SK-N-SH (cell line): ENCODE measurements around the gene LPA. TPM values are rescaled to one million over a fixed set of nuclear protein-coding genes. Genes with fewer than 3 reads are reported as not detected.

ENCODE experiments used
- CTCF ChIA-PET: fragments of 300-600, 350-600 bp; formaldehyde crosslinking; extraction: SDS; loops from one replicate; lab custom pipeline; 2021; lab: Yijun Ruan, JAX
- POLR2A ChIA-PET: fragments of 350-600 bp; sonication (Branson Sonifier 250); formaldehyde crosslinking; extraction: SDS; loops from one replicate; lab custom pipeline; 2020; ENCODE audit warnings: antibody characterized with exemption, inconsistent platforms; lab: Yijun Ruan, JAX
- DNase-seq: peaks from one replicate; pipeline ENCODE4 v3.0.0; 2012
- H2AFZ ChIP-seq: fragments of 200-600 bp; sonication (generic); 2 replicates; pipeline ENCODE4 v1.8.1; 2016; ENCODE audit warnings: antibody characterized with exemption, mild to moderate bottlenecking, low read depth
- H3F3A ChIP-seq: fragments of 200-600 bp; sonication (generic); replicated peaks from 2 replicates; pipeline ENCODE3; 2016; ENCODE audit warnings: antibody characterized with exemption, mild to moderate bottlenecking; ENCODE audit not compliant: insufficient read depth
- H3K27ac ChIP-seq, 2 experiments: fragments of 200-500 bp in 1 of 2; fragments of 200-600 bp in 1 of 2; sonication (Bioruptor generic) in 1 of 2; sonication (generic), shearing (Covaris generic) in 1 of 2; 2 replicates each; pipeline versions ENCODE4 v1.5.1 to v1.6.1; 2014 to 2016; ENCODE audit warnings: low read depth in 2 of 2, inconsistent platforms in 1 of 2, low read length in 1 of 2, mild to moderate bottlenecking in 1 of 2, mixed read lengths in 1 of 2
- H3K27me3 ChIP-seq: fragments of 200-600 bp; sonication (generic), shearing (Covaris generic); 2 replicates; pipeline ENCODE4 v1.6.1; 2016; ENCODE audit warnings: mixed run types; ENCODE audit not compliant: insufficient read depth
- H3K36me3 ChIP-seq, 2 experiments: fragments of 200-500 bp in 1 of 2; fragments of 200-600 bp in 1 of 2; sonication (Bioruptor generic) in 1 of 2; sonication (generic) in 1 of 2; replicated peaks in 1 of 2; 2 replicates each; pipeline versions ENCODE3 to v1.5.1; 2014 to 2016; ENCODE audit warnings: low read length in 1 of 2, mild to moderate bottlenecking in 1 of 2; ENCODE audit not compliant: insufficient read depth in 2 of 2, control insufficient read depth in 1 of 2
- H3K4me1 ChIP-seq, 2 experiments: fragments of 200-500 bp in 1 of 2; fragments of 200-600 bp in 1 of 2; sonication (Bioruptor generic) in 1 of 2; sonication (generic), shearing (Covaris generic) in 1 of 2; 2 replicates each; pipeline versions ENCODE4 v1.5.1 to v1.6.1; 2014 to 2016; ENCODE audit warnings: low read depth in 1 of 2, low read length in 1 of 2, mixed run types in 1 of 2; ENCODE audit not compliant: insufficient read depth in 2 of 2, control insufficient read depth in 1 of 2
- H3K4me2 ChIP-seq: fragments of 200-600 bp; sonication (generic), shearing (Covaris generic); 2 replicates; pipeline ENCODE4 v1.6.1; 2017; ENCODE audit warnings: mixed run types
- H3K4me3 ChIP-seq, 2 experiments: fragments of 200-500 bp in 1 of 2; fragments of 200-600 bp in 1 of 2; sonication (Bioruptor generic) in 1 of 2; sonication (generic), shearing (Covaris generic) in 1 of 2; 2 replicates each; pipeline versions ENCODE4 v1.5.1 to v1.8.1; 2014 to 2016; ENCODE audit warnings: low read depth in 2 of 2, inconsistent platforms in 1 of 2, low read length in 1 of 2, mild to moderate bottlenecking in 1 of 2, mixed read lengths in 1 of 2, moderate library complexity in 1 of 2
- H3K79me2 ChIP-seq: fragments of 200-600 bp; sonication (generic); 2 replicates; pipeline ENCODE4 v1.8.1; 2017; ENCODE audit warnings: mild to moderate bottlenecking; ENCODE audit not compliant: insufficient read depth
- H3K9ac ChIP-seq: fragments of 200-600 bp; sonication (generic); 2 replicates; pipeline ENCODE4 v1.6.1; 2017; ENCODE audit warnings: mixed run types
- H3K9me2 ChIP-seq: fragments of 200-600 bp; sonication (generic); 2 replicates; pipeline ENCODE4 v1.6.1; 2017; ENCODE audit warnings: mixed run types
- H3K9me3 ChIP-seq: fragments of 200-600 bp; sonication (generic); 2 replicates; pipeline ENCODE4 v1.6.1; 2017; ENCODE audit warnings: mixed run types, mild to moderate bottlenecking, moderate library complexity
- H4K20me1 ChIP-seq: fragments of 200-600 bp; sonication (generic); 2 replicates; pipeline ENCODE4 v1.6.1; 2017; ENCODE audit warnings: mild to moderate bottlenecking, mixed run types; ENCODE audit not compliant: insufficient read depth
- ELF1 ChIP-seq: IDR thresholded peaks from 2 replicates; pipeline ENCODE4 v1.4.0; 2012
- EP300 ChIP-seq, 2 experiments: IDR thresholded peaks; 2 replicates each; pipeline versions ENCODE4 v1.4.0 to v1.6.1; 2012; ENCODE audit warnings: borderline replicate concordance in 1 of 2, low read depth in 1 of 2, low read length in 1 of 2
- EZH2phosphoT487 ChIP-seq: fragments of 200-600 bp; sonication (generic); IDR thresholded peaks from 2 replicates; pipeline ENCODE4 v1.6.1; 2017; ENCODE audit warnings: low read depth, mixed run types, mild to moderate bottlenecking, antibody characterized with exemption, moderate library complexity, borderline replicate concordance
- FOXJ3 ChIP-seq: sonication (generic); formaldehyde crosslinking; IDR thresholded peaks from 2 replicates; pipeline ENCODE4 v1.5.1; 2020; ENCODE audit warnings: mild to moderate bottlenecking, missing genetic modification reagents
- FOXM1 ChIP-seq: IDR thresholded peaks from 2 replicates; pipeline ENCODE4 v1.4.0; 2012; ENCODE audit warnings: low read depth, mild to moderate bottlenecking
- NFIC ChIP-seq: IDR thresholded peaks from 2 replicates; pipeline ENCODE4 v1.4.0; 2012; ENCODE audit warnings: borderline replicate concordance
- SIN3A ChIP-seq: IDR thresholded peaks from 2 replicates; pipeline ENCODE4 v1.6.1; 2012; ENCODE audit warnings: low read depth, mild to moderate bottlenecking, low read length, moderate library complexity, borderline replicate concordance
- SMC3 ChIP-seq: IDR thresholded peaks from 2 replicates; pipeline ENCODE4 v1.6.1; 2012; ENCODE audit warnings: low read depth, low read length, improper control_type of control experiment
- WGBS: methylation state at CpG from one replicate; pipeline ENCODE4 v1.1.6; 2017; ENCODE audit warnings: low lambda C conversion rate; 5-methylcytosine and 5-hydroxymethylcytosine counted together
- polyA plus RNA-seq, 3 experiments: library from polyadenylated mRNA; depleted of rRNA; stranded (reverse); fragments of >200 nt; gene quantifications; 2 replicates each; pipeline ENCODE4 v1.2.3, GENCODE V29; 2012
- TF ChIP-seq, protein P1 (sequence below): IDR thresholded peaks from 2 replicates; pipeline ENCODE4; 2012
- TF ChIP-seq, protein P2 (sequence below): IDR thresholded peaks from 2 replicates; pipeline ENCODE4 v1.6.1; 2012; ENCODE audit warnings: mild to moderate bottlenecking, low read depth, low read length, moderate library complexity

Gene LPA
- polyA plus RNA-seq, 1 of the 3 experiments (the other 2 are of a cell fraction): not detected

DNA sequence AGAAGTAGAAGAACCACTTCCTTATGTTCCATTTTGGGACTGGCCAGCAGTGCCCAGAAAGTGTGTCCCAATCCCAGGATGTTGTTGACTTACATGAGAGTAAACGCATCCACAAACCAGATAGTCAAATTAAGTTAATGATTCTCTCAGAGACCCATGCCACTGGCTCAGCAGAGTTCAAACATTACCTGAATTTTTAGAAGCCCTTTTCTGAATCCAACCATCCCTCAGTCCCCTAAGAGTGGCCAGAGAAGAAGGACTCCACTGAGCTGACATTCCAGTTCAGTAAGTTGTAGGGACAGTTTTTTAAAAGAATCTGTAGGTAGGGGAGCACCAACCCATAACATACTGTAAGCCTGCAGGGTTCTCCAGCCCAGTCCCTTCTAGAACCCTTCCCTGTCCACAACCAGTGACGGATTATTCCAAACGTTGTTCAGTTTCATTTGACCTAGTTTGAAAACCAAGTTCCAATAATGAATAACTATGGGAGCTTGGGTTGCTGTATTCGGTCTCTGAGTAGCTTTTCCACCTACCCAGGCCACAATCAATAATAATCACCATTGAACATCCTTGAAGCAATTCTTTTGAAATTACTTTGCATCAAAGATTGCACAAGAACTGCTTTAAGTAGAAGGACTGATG, 153.0 kb downstream of the LPA start:
- Histone ChIP-seq H3K27me3 (no peaks in the 10 kb centered on the region), H3K9ac (no peak overlapping the region), H3K4me2 (no peak overlapping the region), H3K9me3 (no peaks in the 10 kb centered on the region), H3K79me2 (no peaks in the 10 kb centered on the region), H3K36me3 (no peaks in the 10 kb centered on the region), H3K9me2 (no peaks in the 10 kb centered on the region), H3F3A (no peaks in the 10 kb centered on the region), H3K4me3 (no peak overlapping the region), H4K20me1 (no peaks in the 10 kb centered on the region), H2AFZ (no peak overlapping the region), H3K4me1 (no peaks in the 10 kb centered on the region), H3K27ac (no peak overlapping the region)
- CTCF ChIA-PET: interaction anchor here (1.1 to 2.0 kb wide), 3 partner anchors 8 to 23 kb away, joined by 4 to 6 read pairs (median 5); no protein-coding TSS in a partner anchor
- no peak for TF ChIP-seq FOXM1
- no peak for TF ChIP-seq NFIC
- TF ChIP-seq ELF1: no peak
- no peak for TF ChIP-seq SMC3
- no peak for TF ChIP-seq EP300 (IDR thresholded peaks at IDR 0.05; ENCODE audit: borderline replicate concordance in 1 of 2, low read depth in 1 of 2, low read length in 1 of 2)
- TF ChIP-seq FOXJ3 (CRISPR knock-in tag): no peak
- TF ChIP-seq EZH2phosphoT487: no peak
- no peak for TF ChIP-seq SIN3A
- TF ChIP-seq, protein P1, sequence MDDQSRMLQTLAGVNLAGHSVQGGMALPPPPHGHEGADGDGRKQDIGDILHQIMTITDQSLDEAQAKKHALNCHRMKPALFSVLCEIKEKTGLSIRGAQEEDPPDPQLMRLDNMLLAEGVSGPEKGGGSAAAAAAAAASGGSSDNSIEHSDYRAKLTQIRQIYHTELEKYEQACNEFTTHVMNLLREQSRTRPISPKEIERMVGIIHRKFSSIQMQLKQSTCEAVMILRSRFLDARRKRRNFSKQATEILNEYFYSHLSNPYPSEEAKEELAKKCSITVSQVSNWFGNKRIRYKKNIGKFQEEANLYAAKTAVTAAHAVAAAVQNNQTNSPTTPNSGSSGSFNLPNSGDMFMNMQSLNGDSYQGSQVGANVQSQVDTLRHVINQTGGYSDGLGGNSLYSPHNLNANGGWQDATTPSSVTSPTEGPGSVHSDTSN: no peak
- TF ChIP-seq, protein P2, sequence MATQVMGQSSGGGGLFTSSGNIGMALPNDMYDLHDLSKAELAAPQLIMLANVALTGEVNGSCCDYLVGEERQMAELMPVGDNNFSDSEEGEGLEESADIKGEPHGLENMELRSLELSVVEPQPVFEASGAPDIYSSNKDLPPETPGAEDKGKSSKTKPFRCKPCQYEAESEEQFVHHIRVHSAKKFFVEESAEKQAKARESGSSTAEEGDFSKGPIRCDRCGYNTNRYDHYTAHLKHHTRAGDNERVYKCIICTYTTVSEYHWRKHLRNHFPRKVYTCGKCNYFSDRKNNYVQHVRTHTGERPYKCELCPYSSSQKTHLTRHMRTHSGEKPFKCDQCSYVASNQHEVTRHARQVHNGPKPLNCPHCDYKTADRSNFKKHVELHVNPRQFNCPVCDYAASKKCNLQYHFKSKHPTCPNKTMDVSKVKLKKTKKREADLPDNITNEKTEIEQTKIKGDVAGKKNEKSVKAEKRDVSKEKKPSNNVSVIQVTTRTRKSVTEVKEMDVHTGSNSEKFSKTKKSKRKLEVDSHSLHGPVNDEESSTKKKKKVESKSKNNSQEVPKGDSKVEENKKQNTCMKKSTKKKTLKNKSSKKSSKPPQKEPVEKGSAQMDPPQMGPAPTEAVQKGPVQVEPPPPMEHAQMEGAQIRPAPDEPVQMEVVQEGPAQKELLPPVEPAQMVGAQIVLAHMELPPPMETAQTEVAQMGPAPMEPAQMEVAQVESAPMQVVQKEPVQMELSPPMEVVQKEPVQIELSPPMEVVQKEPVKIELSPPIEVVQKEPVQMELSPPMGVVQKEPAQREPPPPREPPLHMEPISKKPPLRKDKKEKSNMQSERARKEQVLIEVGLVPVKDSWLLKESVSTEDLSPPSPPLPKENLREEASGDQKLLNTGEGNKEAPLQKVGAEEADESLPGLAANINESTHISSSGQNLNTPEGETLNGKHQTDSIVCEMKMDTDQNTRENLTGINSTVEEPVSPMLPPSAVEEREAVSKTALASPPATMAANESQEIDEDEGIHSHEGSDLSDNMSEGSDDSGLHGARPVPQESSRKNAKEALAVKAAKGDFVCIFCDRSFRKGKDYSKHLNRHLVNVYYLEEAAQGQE: no peak
- no peak for DNase-seq
- POLR2A ChIA-PET: no interaction called here
- 9% methylated on average over 4 of the region's 4 CpGs for WGBS

DNA sequence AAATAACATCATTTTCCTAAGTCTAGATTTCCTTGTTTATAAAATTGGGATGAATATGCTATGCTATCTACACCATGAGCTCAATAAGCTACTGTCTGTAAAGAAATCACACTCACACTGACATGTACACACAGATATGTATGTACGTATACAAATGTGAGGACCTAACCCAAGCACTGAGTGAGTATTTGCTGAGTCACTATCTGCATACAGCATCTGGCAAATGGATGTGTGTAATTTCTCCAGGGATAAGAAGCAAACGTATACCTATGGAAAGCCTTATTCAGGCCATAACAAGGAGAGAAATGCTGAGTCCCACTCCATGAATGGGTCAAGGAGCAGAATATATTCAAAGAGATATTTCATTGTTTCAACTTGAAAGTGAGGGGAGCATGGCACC, 153.9 kb downstream of the LPA start:
- DNase-seq: no peak
- no peaks in the 10 kb centered on the region for H3K79me2 ChIP-seq
- no peak overlapping the region for H3K27ac ChIP-seq
- H3K36me3 ChIP-seq: no peaks in the 10 kb centered on the region
- no peaks in the 10 kb centered on the region for H4K20me1 ChIP-seq
- H3K9me3 ChIP-seq: no peaks in the 10 kb centered on the region
- no peaks in the 10 kb centered on the region for H3K27me3 ChIP-seq
- H2AFZ ChIP-seq: no peak overlapping the region
- H3K9ac ChIP-seq: no peak overlapping the region
- POLR2A ChIA-PET: no interaction called here
- no peaks in the 10 kb centered on the region for H3F3A ChIP-seq
- H3K9me2 ChIP-seq: no peaks in the 10 kb centered on the region
- no peak overlapping the region for H3K4me2 ChIP-seq
- CTCF ChIA-PET: interaction anchor here (1.1 to 2.0 kb wide), 3 partner anchors 9 to 24 kb away, joined by 4 to 6 read pairs (median 5); no protein-coding TSS in a partner anchor
- no peaks in the 10 kb centered on the region for H3K4me1 ChIP-seq
- WGBS: 0% methylated on average over 2 of the region's 2 CpGs
- TF ChIP-seq, protein P2: no peak
- no peak for TF ChIP-seq SIN3A
- TF ChIP-seq, all 33 proteins: peak for 0
- H3K4me3 ChIP-seq: no peak overlapping the region
